ENCODE results near the gene IL26.

The IL26 gene

DNA sequence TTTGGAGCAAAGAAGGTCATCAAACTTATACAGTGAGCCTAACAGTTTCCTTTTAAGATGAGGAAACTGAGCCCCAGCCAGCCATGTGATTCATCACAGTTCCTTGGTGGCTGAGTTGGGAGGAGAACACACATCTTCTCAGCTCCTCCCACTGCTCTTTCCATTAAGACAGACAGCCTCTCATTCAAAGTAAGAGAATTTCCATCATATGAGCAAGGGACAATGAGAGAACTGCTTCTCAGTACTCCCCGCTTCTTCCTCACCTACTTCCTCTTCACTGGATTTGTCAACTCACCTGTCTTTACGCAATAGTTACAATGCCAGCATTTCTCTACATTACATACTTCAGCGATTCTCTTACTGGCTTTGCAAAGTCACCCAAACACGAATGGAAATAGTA lies 68.2 kb downstream of the IL26 start:
- DNase-seq (ENCODE audit: low read depth in 3 of 3, low spot score in 1 of 3), result no peak

DNA sequence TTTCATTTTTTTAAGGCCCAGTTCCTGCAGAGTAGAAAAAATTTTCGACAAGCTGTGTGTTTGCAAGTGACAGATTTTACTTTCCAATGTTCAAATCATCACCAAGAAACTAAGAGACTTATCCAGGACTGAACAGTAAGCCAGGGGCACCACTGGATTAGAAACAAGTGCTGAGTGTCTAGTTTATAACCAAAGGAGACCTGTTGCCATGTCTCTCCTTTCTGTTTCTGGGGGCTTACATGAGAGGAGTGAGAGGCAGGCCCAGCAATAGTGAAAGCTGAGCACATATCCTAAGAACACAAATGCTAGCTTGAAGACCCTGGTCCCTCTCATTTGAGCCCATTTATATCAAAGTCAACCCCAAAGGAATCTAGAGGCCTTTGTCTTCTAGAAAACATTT lies 69.0 kb downstream of the IL26 start:
- no peak for DNase-seq (ENCODE audit: low read depth in 3 of 3, low spot score in 1 of 3)

DNA sequence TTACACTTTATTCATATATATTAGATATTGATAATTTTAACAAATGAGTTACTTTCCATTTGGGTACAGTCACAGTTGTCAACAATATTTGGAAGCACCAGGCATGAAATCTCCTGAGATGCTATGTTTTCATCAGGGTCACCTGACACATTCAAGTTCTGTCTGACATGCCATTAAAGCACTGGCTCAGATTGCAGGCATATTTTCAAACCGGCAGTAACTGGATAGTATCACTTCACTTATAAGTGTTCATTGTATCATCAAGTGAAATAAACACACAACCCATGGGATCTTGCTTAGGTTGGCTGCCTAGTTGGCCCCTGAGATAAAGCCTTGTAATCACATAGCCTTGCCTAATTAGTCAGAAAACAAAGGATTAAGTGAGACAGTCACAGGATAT lies 70.8 kb downstream of the IL26 start:
- no peak for DNase-seq (ENCODE audit: low read depth in 3 of 3, low spot score in 1 of 3)

Measured in stimulated activated CD4-positive, alpha-beta T cell treated with anti-CD3 and anti-CD28 coated beads, TNF-alpha, amount 100 ng/mL, for 1 hour (primary cell).